Smooth muscle cell (in vitro differentiated cells): Measurements from ENCODE around the gene SIRT3. TPM values are rescaled to one million over a fixed set of nuclear protein-coding genes. Genes with fewer than 3 reads are reported as not detected.
"Not testable (repeated sequence)": the region's sequence is repeated elsewhere in the genome, so short reads cannot be mapped to it uniquely, and the experiment has no call there.

Experiments
- DNase-seq: peaks from one replicate; lab custom pipeline; 2025; ENCODE audit not compliant: unreplicated experiment; lab: John Stamatoyannopoulos, UW
- H2AFZ ChIP-seq: fragments of 200-600 bp; sonication (generic); 2 replicates; pipeline ENCODE4 v1.6.0; 2016; ENCODE audit warnings: antibody characterized with exemption, low read depth, mild to moderate bottlenecking
- H3F3A ChIP-seq: fragments of 200-600 bp; sonication (generic); 2 replicates; pipeline ENCODE4 v1.6.0; 2017; ENCODE audit warnings: antibody characterized with exemption, low read depth
- H3K27ac ChIP-seq: fragments of 200-600 bp; sonication (generic); 2 replicates; pipeline ENCODE4 v1.5.1; 2016; ENCODE audit warnings: low read depth, mild to moderate bottlenecking
- H3K27me3 ChIP-seq: fragments of 200-600 bp; sonication (generic); 2 replicates; pipeline ENCODE4 v1.6.1; 2016; ENCODE audit warnings: low read depth, mild to moderate bottlenecking
- H3K36me3 ChIP-seq: fragments of 200-600 bp; sonication (generic); 2 replicates; pipeline ENCODE4 v1.5.1; 2016; ENCODE audit warnings: low read depth
- H3K4me1 ChIP-seq: fragments of 200-600 bp; sonication (generic); 2 replicates; pipeline ENCODE4 v1.5.1; 2016; ENCODE audit warnings: low read depth
- H3K4me2 ChIP-seq: fragments of 200-600 bp; sonication (generic); 2 replicates; pipeline ENCODE4 v1.6.0; 2016; ENCODE audit warnings: mild to moderate bottlenecking
- H3K4me3 ChIP-seq: fragments of 200-600 bp; sonication (generic); 2 replicates; pipeline ENCODE4 v1.5.1; 2016; ENCODE audit warnings: mild to moderate bottlenecking
- H3K79me2 ChIP-seq: fragments of 200-600 bp; sonication (generic); 2 replicates; pipeline ENCODE4 v1.6.0; 2016; ENCODE audit warnings: low read depth, mild to moderate bottlenecking
- H3K9ac ChIP-seq: fragments of 200-600 bp; sonication (generic); 2 replicates; pipeline ENCODE4 v1.6.0; 2016; ENCODE audit warnings: low read depth
- H3K9me3 ChIP-seq: fragments of 200-600 bp; sonication (generic); replicated peaks from 2 replicates; pipeline ENCODE4 v1.5.1; 2016; ENCODE audit warnings: low read depth
- H4K20me1 ChIP-seq: fragments of 200-600 bp; sonication (generic); 2 replicates; pipeline ENCODE4 v1.6.0; 2016; ENCODE audit warnings: low read depth
- CTCF ChIP-seq: fragments of 200-600 bp; sonication (generic); IDR thresholded peaks from 2 replicates; pipeline ENCODE4 v1.5.1; 2017; ENCODE audit warnings: borderline replicate concordance, mild to moderate bottlenecking, antibody characterized with exemption; ENCODE audit not compliant: insufficient read depth, poor library complexity, severe bottlenecking
- WGBS: methylation state at CpG from one replicate; pipeline ENCODE4 v1.1.7; 2016; ENCODE audit warnings: low lambda C conversion rate; 5-methylcytosine and 5-hydroxymethylcytosine counted together
- polyA plus RNA-seq: library from polyadenylated mRNA; unstranded; fragments of >200 nt; fragmentation: Nextera tagmentation; extraction: Ambion mirVana; gene quantifications from 2 replicates; pipeline ENCODE4 v1.2.1, GENCODE V29; 2016
- total RNA-seq: library from RNA; depleted of rRNA; stranded (reverse); fragments of >200 nt; gene quantifications from 2 replicates; pipeline ENCODE4 v1.2.3, GENCODE V29; 2014

SIRT3 gene
- total and polyA plus RNA-seq, 2 experiments from 2014 or later = 13.0 to 19.8 TPM

DNA sequence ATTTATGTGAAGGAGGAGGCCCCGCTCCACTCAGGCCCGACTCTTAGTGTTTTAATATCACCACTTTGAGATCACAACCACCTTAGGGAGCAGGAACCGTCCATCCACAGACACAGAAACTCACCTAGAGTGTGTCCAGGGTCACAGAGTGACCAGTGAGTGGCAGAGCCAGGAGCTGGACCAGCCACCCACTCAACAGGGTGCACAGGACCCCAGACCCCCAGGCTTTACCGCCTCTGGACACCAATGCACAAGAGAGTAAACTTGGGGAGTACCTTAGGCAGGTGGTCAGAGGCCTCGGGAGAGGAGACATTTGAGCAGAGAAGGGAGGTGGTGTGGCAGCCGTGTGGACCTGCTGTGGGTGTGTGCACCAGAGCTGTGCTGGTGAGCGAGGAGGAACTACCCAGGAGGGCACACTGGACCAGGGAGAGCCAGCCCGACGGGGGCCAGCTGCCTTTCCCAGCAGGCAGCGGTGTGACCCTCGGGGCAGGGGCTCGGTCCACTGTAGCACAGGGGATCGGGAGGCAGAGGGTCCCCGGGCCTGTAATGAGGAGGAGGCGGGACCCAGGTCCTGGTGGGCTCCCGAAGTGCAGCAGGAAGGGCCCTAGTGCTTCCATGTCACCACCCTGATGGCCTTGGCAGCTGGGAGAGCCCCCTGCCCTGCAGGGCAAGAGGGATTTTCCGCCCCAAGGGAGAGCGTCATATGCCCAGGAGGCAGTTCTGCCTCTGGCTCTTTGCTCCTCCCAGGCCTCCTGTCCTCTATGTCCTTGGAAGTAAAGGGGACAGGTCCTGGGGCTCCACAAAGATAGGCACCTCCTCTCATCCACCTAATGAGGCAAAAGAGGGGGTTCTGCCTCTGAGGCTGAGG is 34.5 kb upstream of the SIRT3 start:
- no peak overlapping the region for H2AFZ ChIP-seq
- H3K4me1 ChIP-seq = no peaks in the 10 kb centered on the region
- H3K9ac ChIP-seq = no peak overlapping the region
- no peaks in the 10 kb centered on the region for H3K9me3 ChIP-seq
- H3F3A ChIP-seq = no peaks in the 10 kb centered on the region
- H3K79me2 ChIP-seq = no peaks in the 10 kb centered on the region
- H3K36me3 ChIP-seq = no peaks in the 10 kb centered on the region
- TF ChIP-seq CTCF = no peak
- no peak overlapping the region for H3K4me3 ChIP-seq
- H3K27ac ChIP-seq = no peak overlapping the region
- H4K20me1 ChIP-seq = no peaks in the 10 kb centered on the region
- no peaks in the 10 kb centered on the region for H3K27me3 ChIP-seq
- no peak overlapping the region for H3K4me2 ChIP-seq
- WGBS = 90% methylated on average over 18 of the region's 18 CpGs
- DNase-seq = no peak

- DNase-seq = no peak
- no peaks in the 10 kb centered on the region for H3K79me2 ChIP-seq
- no peak overlapping the region for H3K4me3 ChIP-seq
- 75% methylated on average over 21 of the region's 21 CpGs for WGBS
- no peaks in the 10 kb centered on the region for H4K20me1 ChIP-seq
- H3K27ac ChIP-seq = no peak overlapping the region
- no peak overlapping the region for H3K4me2 ChIP-seq
- no peaks in the 10 kb centered on the region for H3F3A ChIP-seq
- H2AFZ ChIP-seq = no peak overlapping the region
- no peak for TF ChIP-seq CTCF
- H3K9ac ChIP-seq = no peak overlapping the region
- no peaks in the 10 kb centered on the region for H3K9me3 ChIP-seq
- no peaks in the 10 kb centered on the region for H3K36me3 ChIP-seq
- no peaks in the 10 kb centered on the region for H3K27me3 ChIP-seq
- H3K4me1 ChIP-seq = no peaks in the 10 kb centered on the region
Observed at GRCh38 chr11:269146-269890, 33.2 kb upstream of the SIRT3 start.

GRCh38 chr11:268716-269145 is 32.6 kb upstream of the SIRT3 start:
- H2AFZ ChIP-seq, H3K4me3 ChIP-seq, H3K9ac ChIP-seq, DNase-seq, H3K9me3 ChIP-seq, H3F3A ChIP-seq, H3K79me2 ChIP-seq, H3K4me1 ChIP-seq, H3K36me3 ChIP-seq, H4K20me1 ChIP-seq, H3K27ac ChIP-seq, H3K27me3 ChIP-seq, H3K4me2 ChIP-seq: not testable (repeated sequence)
- 88% methylated on average over 16 of the region's 16 CpGs for WGBS

- Histone ChIP-seq H3K9me3 (no peaks in the 10 kb centered on the region), H3K4me1 (no peaks in the 10 kb centered on the region), H3K27me3 (no peaks in the 10 kb centered on the region), H3K4me3 (no peak overlapping the region), H3F3A (no peaks in the 10 kb centered on the region), H2AFZ (no peak overlapping the region), H3K27ac (no peak overlapping the region), H3K79me2 (no peaks in the 10 kb centered on the region), H4K20me1 (no peaks in the 10 kb centered on the region), H3K9ac (no peak overlapping the region), H3K36me3 (no peaks in the 10 kb centered on the region), H3K4me2 (no peak overlapping the region)
- DNase-seq = no peak
- 79% methylated on average over 12 of the region's 18 CpGs for WGBS
- TF ChIP-seq CTCF = no peak
Observed at GRCh38 chr11:267491-267994, 31.4 kb upstream of the SIRT3 start.
